ENCODE data around the gene LIMS2. TPM values are rescaled to one million over a fixed set of nuclear protein-coding genes. Genes with fewer than 3 reads are reported as not detected.

Gene LIMS2
- total RNA-seq, 6 donors from 2014 or later, result 33.6 to 169 (median 109) TPM

DNA sequence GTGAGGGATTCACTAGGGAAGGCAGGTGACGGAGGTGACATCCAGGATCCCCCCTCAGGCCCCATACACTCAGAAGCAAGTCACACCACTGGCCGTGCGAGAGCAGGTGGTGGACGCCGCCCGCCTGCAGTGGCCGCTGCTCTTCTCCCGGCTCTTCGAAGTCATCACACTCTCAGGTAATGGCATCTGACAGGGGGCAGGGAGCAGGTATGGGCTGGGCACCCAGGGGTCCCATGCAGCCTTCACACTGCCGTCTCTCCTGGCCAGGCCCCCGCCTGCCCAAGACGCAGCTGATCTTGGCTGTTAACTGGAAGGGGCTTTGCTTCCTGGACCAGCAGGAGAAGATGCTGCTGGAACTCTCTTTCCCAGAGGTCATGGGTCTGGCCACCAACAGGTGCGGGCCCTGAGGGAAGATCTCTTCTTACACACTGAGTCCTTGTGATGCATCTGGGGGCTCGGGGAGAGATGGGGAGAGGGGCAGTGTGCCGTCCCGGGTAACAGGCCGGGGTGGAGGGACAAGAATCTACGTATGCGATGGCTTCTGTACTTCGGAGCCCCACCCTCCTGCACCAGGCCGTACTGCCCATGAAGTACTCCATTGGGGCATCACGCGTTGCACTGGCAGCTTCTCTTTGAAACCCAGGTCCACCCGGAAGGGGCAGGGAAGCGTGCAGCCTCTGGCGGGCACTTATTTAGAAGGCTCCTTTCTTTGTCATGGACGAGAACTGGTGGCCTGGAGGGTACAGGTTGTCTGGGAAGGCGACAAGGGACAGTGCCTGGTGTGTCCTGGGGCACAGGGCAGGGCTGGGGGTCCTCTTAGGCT lies 48.2 kb downstream of the LIMS2 start:
- ATAC-seq (ENCODE audit: low FRiP score in 2 of 2) (no peak), DNase-seq (peak in 1 of 2 donors; percentile 71)
- no peaks in the 10 kb centered on the region for H3K36me3 ChIP-seq
- H3K4me3 ChIP-seq, result no peak overlapping the region
- no peak for TF ChIP-seq POLR2A (IDR thresholded peaks at IDR 0.05)
- H3K4me1 ChIP-seq, result peaks cover 8 to 21% (median 14%) of the 10 kb centered on the region in 4 donors
- no peaks in the 10 kb centered on the region for H3K27me3 ChIP-seq
- H3K27ac ChIP-seq, result no peak overlapping the region
- 91 to 92% methylated on average over 18 to 28 of the region's 28 CpGs for WGBS, 2 donors
- no peaks in the 10 kb centered on the region for H3K9me3 ChIP-seq

DNA sequence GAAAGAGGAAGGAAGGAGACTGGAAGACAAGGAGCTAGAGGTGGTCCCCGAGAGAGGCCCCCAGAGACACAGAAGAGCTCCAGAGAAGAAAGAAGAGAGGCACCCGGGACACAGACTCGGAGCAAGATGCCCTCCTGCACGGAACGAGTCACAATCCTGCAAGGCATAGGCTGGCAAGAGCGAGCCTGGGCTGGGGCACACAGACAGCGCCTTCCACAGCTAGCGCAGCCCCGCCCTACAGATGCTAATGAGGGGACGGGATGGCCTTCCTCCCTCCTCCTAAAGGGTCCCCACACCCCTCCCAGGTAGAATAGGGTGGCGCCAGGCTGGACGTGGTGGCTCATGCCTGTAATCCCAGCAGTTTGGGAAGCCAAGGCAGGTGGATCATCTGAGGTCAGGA lies 49.2 kb downstream of the LIMS2 start:
- ATAC-seq (ENCODE audit: low FRiP score in 2 of 2), result no peak
- Histone ChIP-seq H3K9me3 (no peaks in the 10 kb centered on the region), H3K4me1 (peaks cover 8 to 16% (median 10%) of the 10 kb centered on the region in 4 donors), H3K27me3 (no peaks in the 10 kb centered on the region), H3K27ac (no peak overlapping the region), H3K4me3 (no peak overlapping the region), H3K36me3 (no peaks in the 10 kb centered on the region)
- WGBS, 2 donors, result 39 to 58% methylated on average over 6 to 12 of the region's 12 CpGs
- no peak for TF ChIP-seq POLR2AphosphoS5 (IDR thresholded peaks at IDR 0.05)
- TF ChIP-seq, protein P1, sequence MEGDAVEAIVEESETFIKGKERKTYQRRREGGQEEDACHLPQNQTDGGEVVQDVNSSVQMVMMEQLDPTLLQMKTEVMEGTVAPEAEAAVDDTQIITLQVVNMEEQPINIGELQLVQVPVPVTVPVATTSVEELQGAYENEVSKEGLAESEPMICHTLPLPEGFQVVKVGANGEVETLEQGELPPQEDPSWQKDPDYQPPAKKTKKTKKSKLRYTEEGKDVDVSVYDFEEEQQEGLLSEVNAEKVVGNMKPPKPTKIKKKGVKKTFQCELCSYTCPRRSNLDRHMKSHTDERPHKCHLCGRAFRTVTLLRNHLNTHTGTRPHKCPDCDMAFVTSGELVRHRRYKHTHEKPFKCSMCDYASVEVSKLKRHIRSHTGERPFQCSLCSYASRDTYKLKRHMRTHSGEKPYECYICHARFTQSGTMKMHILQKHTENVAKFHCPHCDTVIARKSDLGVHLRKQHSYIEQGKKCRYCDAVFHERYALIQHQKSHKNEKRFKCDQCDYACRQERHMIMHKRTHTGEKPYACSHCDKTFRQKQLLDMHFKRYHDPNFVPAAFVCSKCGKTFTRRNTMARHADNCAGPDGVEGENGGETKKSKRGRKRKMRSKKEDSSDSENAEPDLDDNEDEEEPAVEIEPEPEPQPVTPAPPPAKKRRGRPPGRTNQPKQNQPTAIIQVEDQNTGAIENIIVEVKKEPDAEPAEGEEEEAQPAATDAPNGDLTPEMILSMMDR (IDR thresholded peaks at IDR 0.05), result no peak
- no peak for DNase-seq

DNA sequence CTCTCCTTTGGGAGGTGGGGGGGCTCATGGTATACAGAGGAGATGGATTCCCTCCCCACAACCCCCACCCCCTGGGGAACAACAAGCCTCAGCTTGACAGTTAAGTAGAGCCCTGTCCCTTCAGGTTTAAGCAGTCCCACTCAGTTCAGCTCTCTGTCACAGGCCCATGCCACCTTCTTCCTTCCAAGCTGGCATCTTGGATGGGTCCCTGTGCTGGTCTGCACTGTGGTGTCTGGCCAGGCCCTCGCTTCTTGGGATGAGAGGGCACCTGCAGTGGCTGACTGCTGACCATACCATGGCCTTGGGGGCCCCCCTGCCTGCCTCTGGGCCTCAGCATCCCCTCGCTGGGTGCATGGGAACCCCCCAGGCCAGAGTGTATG lies 49.8 kb downstream of the LIMS2 start:
- no peak for TF ChIP-seq POLR2A (IDR thresholded peaks at IDR 0.05)
- peaks cover 3 to 10% (median 5%) of the 10 kb centered on the region in 4 donors for H3K4me1 ChIP-seq
- H3K9me3 ChIP-seq, result no peaks in the 10 kb centered on the region
- no peaks in the 10 kb centered on the region for H3K36me3 ChIP-seq
- 80% methylated on average over 1 to 2 of the region's 2 CpGs for WGBS, 2 donors
- DNase-seq (peak in 1 of 2 donors; percentile 10), ATAC-seq (ENCODE audit: low FRiP score in 2 of 2) (no peak)
- H3K4me3 ChIP-seq, result no peak overlapping the region
- no peaks in the 10 kb centered on the region for H3K27me3 ChIP-seq
- no peak overlapping the region for H3K27ac ChIP-seq

DNA sequence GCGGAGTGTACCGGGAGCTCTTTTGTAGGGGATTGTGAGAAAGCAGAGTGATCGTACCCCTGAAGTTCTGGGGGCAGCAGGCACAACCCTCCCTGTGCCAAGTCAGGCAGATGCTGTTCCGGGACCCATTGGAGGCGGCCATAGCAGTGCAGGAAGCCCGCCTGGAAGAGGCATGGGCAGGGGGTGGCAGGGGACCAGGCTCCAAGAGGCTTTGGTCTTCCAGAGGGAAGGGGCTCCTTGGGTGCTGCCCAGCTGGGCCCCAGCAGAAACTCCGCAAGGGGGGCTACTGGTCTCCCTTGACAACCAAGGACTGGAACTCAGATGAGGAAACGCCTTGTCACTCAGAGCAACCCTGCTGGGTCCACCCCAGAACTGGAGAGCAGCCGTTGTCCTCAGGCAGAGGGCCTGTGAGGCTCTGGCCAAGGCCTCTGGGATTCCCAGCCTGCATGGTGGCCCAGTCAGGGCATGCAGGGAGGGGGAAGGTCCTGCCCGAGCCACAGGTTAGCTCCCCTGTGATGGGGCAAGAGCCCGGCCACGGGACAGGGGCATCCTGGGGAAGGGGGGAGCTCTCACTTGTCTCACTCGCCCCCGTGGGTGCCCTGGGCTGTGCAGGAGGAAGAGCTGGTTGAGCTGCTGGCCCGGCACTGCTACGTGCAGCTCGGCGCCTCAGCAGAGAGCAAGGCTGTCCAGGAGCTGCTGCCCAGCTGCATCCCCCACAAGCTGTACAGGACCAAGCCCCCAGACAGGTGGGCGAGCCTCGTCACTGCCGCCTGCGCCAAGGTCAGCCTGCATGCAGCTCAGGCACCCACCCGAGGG lies 50.4 kb downstream of the LIMS2 start:
- peak; percentile 19 to 71 for DNase-seq

DNA sequence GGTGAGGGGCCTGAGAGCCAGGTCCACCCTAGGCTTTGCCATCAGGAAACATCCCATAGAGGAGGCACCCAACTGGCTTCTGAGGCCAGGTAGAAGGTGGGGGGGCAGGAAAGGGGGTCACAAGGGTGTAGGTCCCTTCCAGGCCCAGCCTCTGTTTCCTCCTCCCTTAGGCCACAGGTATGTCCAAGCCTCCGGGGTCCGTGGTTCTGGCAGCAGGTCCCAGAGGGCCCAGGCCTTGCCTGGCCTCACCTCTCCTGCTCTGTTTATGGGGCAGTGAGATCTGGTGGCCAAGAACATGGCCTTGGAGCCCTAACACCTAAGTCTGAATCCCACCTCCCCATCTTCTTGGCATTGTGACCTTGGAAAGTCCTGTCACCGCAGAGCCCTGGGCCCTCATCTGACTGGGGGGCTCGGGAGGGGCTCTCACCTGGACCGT lies 51.0 kb downstream of the LIMS2 start:
- H3K4me3 ChIP-seq, result no peak overlapping the region
- no peaks in the 10 kb centered on the region for H3K4me1 ChIP-seq
- ATAC-seq (ENCODE audit: low FRiP score in 2 of 2) (no peak), DNase-seq (peak in 1 of 2 donors; percentile 7)
- WGBS, 2 donors, result 85 to 100% methylated on average over 1 to 5 of the region's 5 CpGs
- TF ChIP-seq EP300 (IDR thresholded peaks at IDR 0.05), result no peak
- no peak for TF ChIP-seq POLR2AphosphoS5 (IDR thresholded peaks at IDR 0.05)
- TF ChIP-seq, protein P1 (IDR thresholded peaks at IDR 0.05), result no peak
- no peak for TF ChIP-seq POLR2A (IDR thresholded peaks at IDR 0.05)
- H3K36me3 ChIP-seq, result no peaks in the 10 kb centered on the region
- H3K9me3 ChIP-seq, result no peaks in the 10 kb centered on the region
- no peak overlapping the region for H3K27ac ChIP-seq
- H3K27me3 ChIP-seq, result no peaks in the 10 kb centered on the region

More for the DNA sequence above, 50.4 kb downstream of the LIMS2 start:
- peaks cover 0 to 4% (median under 1%) of the 10 kb centered on the region in 4 donors for H3K4me1 ChIP-seq
- no peak for ATAC-seq (ENCODE audit: low FRiP score in 2 of 2)
- H3K9me3 ChIP-seq, result no peaks in the 10 kb centered on the region
- no peak overlapping the region for H3K4me3 ChIP-seq
- H3K27me3 ChIP-seq, result no peaks in the 10 kb centered on the region
- no peak overlapping the region for H3K27ac ChIP-seq
- no peaks in the 10 kb centered on the region for H3K36me3 ChIP-seq
- no peak for TF ChIP-seq POLR2A (IDR thresholded peaks at IDR 0.05)
- TF ChIP-seq EP300 (IDR thresholded peaks at IDR 0.05), result no peak
- TF ChIP-seq POLR2AphosphoS5 (IDR thresholded peaks at IDR 0.05), result no peak
- TF ChIP-seq, protein P1 (IDR thresholded peaks at IDR 0.05), result no peak
- WGBS, 2 donors, result 79 to 84% methylated on average over 12 to 15 of the region's 23 CpGs

Measured in upper lobe of left lung (tissue), 6 donors.